ENCODE measurements around the gene CMTM6. TPM values are rescaled to one million over a fixed set of nuclear protein-coding genes. Genes with fewer than 3 reads are reported as not detected.

The CMTM6 gene
- total RNA-seq, 1 donor from 2014 or later = 33.7 TPM

DNA sequence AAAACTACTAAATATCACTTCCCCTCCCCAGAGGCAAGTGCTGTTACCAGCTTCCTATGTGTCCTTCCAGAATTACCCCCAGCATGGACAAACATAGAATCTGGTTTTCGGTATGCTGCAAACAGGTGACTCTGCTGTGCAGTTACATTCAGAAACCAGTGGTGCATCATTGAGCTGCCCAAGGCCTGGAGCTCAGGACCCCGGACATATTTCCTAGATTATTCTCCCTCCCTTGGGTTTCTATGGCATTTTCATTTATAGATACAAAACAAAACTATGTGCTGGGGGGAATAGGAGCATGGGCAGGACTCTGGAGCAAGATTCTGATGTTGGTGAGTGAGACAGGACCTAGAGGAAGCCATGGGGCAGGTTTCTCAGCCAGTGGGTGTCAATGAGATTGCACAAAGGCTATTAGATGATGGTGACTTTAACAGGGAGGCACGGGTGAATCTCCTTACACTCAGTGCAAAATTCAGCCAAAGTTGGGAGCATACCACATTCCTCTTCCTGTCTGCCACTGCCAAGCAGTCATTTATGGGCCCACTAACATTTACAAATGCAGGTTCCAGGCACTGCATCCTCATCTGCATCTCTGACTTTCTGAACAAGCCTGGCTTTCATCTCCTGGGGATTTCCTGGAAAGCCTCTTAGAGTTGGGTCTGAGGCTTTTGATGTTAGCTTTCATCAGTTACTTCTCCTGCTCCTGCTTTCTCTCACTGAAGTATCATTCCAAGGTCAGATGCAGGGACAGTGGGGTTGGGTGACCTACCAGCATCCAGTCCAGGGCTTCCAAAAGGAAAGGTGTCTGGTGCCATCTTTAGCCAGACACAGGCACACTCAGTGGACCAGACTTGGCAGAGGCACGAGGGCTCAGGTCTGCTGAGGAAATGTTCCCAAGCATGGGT is 66.5 kb downstream of the CMTM6 start:
- no peak for DNase-seq (ENCODE audit: low read depth, low spot score)
- Mint-ChIP-seq H3K9me3 (no peaks in the 10 kb centered on the region), H3K4me3 (no peak overlapping the region), H3K27ac (ENCODE audit: unreplicated experiment) (no peak overlapping the region), H3K36me3 (ENCODE audit: low read depth) (no peaks in the 10 kb centered on the region), H3K4me1 (peaks cover 18% of the 10 kb centered on the region), H3K27me3 (ENCODE audit: low read depth) (no peaks in the 10 kb centered on the region)
- TF ChIP-seq, protein P1, sequence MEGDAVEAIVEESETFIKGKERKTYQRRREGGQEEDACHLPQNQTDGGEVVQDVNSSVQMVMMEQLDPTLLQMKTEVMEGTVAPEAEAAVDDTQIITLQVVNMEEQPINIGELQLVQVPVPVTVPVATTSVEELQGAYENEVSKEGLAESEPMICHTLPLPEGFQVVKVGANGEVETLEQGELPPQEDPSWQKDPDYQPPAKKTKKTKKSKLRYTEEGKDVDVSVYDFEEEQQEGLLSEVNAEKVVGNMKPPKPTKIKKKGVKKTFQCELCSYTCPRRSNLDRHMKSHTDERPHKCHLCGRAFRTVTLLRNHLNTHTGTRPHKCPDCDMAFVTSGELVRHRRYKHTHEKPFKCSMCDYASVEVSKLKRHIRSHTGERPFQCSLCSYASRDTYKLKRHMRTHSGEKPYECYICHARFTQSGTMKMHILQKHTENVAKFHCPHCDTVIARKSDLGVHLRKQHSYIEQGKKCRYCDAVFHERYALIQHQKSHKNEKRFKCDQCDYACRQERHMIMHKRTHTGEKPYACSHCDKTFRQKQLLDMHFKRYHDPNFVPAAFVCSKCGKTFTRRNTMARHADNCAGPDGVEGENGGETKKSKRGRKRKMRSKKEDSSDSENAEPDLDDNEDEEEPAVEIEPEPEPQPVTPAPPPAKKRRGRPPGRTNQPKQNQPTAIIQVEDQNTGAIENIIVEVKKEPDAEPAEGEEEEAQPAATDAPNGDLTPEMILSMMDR (conservative IDR thresholded peaks at IDR 0.05) = no peak

DNA sequence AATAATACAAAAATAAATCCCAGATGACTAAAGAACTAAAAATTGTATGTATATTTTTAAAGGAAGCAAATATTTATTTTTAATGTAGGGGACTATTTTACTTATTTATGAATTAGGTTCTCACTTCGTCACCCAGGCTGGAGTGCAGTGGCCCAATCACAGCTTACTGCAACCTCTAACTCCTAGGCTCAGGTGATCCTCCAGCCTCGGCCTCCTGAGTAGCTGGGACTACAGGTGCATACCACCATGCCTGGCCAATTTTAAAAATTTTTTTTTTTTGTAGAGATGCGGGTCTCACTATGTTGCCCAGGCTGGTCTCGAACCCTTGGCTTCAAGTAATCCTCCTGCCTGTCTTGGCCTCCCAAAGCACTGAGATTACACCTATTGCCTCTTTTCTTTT is 68.4 kb downstream of the CMTM6 start:
- no peak overlapping the region for H3K4me3 Mint-ChIP-seq
- TF ChIP-seq, protein P1 (conservative IDR thresholded peaks at IDR 0.05) = no peak
- no peaks in the 10 kb centered on the region for H3K9me3 Mint-ChIP-seq
- peaks cover 23% of the 10 kb centered on the region for H3K4me1 Mint-ChIP-seq
- no peak overlapping the region for H3K27ac Mint-ChIP-seq (ENCODE audit: unreplicated experiment)
- no peaks in the 10 kb centered on the region for H3K27me3 Mint-ChIP-seq (ENCODE audit: low read depth)
- DNase-seq (ENCODE audit: low read depth, low spot score) = no peak
- no peaks in the 10 kb centered on the region for H3K36me3 Mint-ChIP-seq (ENCODE audit: low read depth)

DNA sequence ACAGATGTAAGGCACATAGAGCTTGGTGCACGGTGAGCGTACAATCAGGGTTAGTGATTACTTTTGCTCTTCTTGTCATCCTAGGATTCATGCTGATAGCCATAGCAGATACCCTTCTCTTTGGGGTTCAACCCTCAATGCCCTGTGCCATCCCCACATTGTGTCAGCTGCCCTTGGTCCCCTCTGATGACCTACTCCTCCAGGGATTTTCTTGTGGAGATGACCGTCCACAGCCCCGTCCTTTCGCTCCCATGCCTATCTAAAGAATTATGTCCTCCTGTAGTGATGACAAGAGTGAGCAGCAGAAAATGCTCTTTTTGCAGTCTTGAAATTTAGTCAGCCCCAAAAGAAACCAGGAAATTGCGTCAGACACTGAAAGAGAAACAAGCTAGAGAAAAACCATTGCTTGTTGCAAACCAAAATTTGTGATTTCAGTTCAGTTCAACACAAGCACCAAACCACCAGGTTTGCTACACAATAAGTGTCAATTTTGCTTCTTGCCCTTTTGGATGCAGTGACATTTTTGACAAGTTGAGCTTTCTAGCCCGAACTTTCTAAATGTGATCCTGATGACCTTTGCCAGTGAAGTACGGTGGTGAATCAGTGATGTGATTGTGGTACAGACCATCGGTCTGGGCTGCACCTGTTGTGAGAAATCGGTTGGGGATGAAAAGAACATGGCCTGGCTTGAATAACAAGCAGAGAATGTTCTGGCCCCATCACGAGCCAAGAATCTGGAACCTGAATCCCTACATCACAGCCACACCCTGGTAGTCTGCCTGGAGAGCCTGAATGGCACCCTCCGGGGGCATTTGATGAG is 69.7 kb downstream of the CMTM6 start:
- no peaks in the 10 kb centered on the region for H3K9me3 Mint-ChIP-seq
- H3K4me3 Mint-ChIP-seq = no peak overlapping the region
- no peak overlapping the region for H3K27ac Mint-ChIP-seq (ENCODE audit: unreplicated experiment)
- DNase-seq (ENCODE audit: low read depth, low spot score) = no peak
- H3K4me1 Mint-ChIP-seq = peaks cover 17% of the 10 kb centered on the region
- TF ChIP-seq, protein P1 (conservative IDR thresholded peaks at IDR 0.05) = no peak
- H3K27me3 Mint-ChIP-seq (ENCODE audit: low read depth) = no peaks in the 10 kb centered on the region
- no peaks in the 10 kb centered on the region for H3K36me3 Mint-ChIP-seq (ENCODE audit: low read depth)

DNA sequence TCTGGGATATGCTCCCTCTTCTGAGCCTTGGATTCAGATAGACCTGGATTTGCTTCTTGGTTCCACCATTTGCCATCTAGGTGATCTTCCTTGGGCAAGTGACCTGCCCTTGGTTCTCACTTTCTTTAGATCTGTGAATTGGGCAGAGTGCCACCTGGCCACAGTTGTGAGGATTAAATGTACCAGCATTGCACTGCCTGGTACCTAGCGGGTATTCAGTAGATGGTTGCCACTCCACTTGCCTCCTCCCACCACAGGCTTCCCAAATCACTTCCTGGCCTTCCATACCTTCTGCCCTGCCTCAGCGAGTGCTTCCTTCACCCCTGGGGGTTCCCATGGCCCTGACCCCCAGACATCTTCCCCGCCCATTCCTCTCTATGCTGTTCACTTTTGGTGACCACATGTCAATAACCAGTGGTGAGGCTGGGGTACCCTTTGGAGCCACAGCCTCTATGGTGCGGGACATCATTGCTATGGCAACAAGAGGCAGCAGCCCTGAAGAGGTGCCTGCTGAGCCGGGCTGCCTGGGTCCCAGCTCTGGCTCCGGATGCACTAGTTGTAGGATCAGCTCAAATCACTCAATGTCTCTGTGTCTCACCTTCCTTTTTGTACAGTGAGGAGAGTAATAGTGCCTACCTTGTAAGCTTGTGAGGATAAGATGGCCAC is 70.5 kb downstream of the CMTM6 start:
- TF ChIP-seq, protein P1 (conservative IDR thresholded peaks at IDR 0.05) = no peak
- Mint-ChIP-seq H3K4me3 (no peak overlapping the region), H3K27me3 (ENCODE audit: low read depth) (no peaks in the 10 kb centered on the region), H3K4me1 (peaks cover 17% of the 10 kb centered on the region), H3K36me3 (ENCODE audit: low read depth) (no peaks in the 10 kb centered on the region), H3K27ac (ENCODE audit: unreplicated experiment) (no peak overlapping the region), H3K9me3 (no peaks in the 10 kb centered on the region)
- DNase-seq (ENCODE audit: low read depth, low spot score) = no peak

DNA sequence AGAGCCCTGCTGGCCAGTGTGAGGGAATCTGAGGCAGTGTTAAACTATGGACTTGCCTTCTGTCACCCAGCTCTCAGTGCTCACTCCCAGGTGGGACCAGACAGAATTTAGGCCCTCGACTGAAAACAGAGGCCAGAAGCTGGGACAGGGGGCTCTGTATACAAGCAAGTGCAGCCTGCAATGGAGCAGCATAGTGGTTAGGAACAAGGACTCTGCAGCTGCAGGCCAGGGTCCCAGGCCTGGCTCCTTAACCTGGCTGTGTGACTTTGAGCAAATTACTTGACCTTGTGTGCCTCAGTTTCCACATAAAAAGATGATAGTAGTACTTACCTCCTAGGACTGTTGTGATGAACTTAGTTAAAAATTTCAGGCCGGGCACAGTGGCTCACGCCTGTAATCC is 71.2 kb downstream of the CMTM6 start:
- TF ChIP-seq, protein P1 (conservative IDR thresholded peaks at IDR 0.05) = no peak

More for the DNA sequence above, 71.2 kb downstream of the CMTM6 start:
- Mint-ChIP-seq H3K4me3 (no peak overlapping the region), H3K27ac (ENCODE audit: unreplicated experiment) (no peak overlapping the region), H3K9me3 (no peaks in the 10 kb centered on the region), H3K36me3 (ENCODE audit: low read depth) (no peaks in the 10 kb centered on the region), H3K4me1 (peaks cover 17% of the 10 kb centered on the region), H3K27me3 (ENCODE audit: low read depth) (no peaks in the 10 kb centered on the region)
- no peak for DNase-seq (ENCODE audit: low read depth, low spot score)
